GM12892 (cell line): ENCODE results near the gene MAEA.

Experiments
- DNase-seq: peaks from one replicate; pipeline ENCODE4 v3.0.0; 2011; ENCODE audit not compliant: insufficient read length
- FAIRE-seq: peaks from 2 replicates; lab custom pipeline; 2011; peaks lifted over from hg19 to GRCh38; lab: Jason Lieb, UNC
- POLR2A ChIP-seq: IDR thresholded peaks from 2 replicates; pipeline ENCODE4 v1.6.1; 2011; ENCODE audit warnings: low read depth, low read length, control low read depth
- POLR2AphosphoS5 ChIP-seq: IDR thresholded peaks from 2 replicates; pipeline ENCODE4 v1.6.1; 2011; ENCODE audit warnings: low read depth, low read length, control low read depth
- TAF1 ChIP-seq: IDR thresholded peaks from 2 replicates; pipeline ENCODE4 v1.6.1; 2011; ENCODE audit warnings: low read depth, mild to moderate bottlenecking, control low read depth, low read length, borderline replicate concordance

MAEA gene

DNA sequence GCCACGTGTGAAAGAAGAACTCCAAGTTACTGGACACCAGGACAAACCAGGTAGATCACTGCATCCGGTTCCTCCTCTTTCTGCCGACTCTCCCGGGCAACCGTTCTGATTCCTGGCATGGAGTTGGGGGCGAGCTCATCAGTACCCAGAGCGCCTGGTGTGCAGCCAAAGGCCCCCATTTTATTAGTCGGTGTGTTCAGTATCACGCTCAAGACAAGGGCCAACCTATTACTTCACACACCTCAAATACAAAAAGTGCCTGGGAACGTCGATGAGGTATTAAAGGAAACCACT lies 38.0 kb upstream of the MAEA start:
- FAIRE-seq: no peak
- TF ChIP-seq POLR2A (no peak), TAF1 (no peak), POLR2AphosphoS5 (no peak)

DNA sequence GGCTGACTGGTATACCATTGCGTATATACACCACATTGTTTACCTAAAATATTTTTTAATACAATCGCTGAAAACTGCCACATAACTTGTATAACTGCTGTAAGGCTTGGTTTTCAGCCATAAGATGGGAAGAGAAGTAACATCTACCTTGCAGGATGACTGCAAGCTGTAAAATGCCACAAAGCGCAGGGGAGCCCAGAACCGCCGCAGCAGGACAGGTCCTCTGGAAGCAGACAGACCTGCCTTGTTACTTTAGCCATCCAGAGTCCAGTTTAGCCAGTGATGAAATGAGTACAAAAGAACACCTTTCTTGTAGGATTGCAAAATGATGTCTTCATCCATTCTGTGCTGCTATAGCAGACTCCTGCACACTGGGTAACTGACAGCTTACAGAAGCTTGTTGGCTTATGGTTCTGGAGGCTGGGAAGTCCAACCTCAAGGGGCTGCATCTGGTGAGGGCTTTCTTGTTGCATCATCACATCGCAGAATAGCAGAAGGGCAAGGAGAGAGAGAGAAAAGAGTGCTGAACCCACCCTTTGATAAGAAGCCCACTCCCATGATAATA lies 36.7 kb upstream of the MAEA start:
- FAIRE-seq (no peak), DNase-seq (no peak)
- TF ChIP-seq POLR2AphosphoS5: no peak
- TF ChIP-seq TAF1: no peak
- TF ChIP-seq POLR2A: no peak

More for the DNA sequence above, 38.0 kb upstream of the MAEA start:
- no peak for DNase-seq

- TF ChIP-seq POLR2A: no peak
- no peak for TF ChIP-seq POLR2AphosphoS5
- TF ChIP-seq TAF1: no peak
- FAIRE-seq (no peak), DNase-seq (no peak)
Observed at GRCh38 chr4:1253831-1254230, 35.9 kb upstream of the MAEA start.

DNA sequence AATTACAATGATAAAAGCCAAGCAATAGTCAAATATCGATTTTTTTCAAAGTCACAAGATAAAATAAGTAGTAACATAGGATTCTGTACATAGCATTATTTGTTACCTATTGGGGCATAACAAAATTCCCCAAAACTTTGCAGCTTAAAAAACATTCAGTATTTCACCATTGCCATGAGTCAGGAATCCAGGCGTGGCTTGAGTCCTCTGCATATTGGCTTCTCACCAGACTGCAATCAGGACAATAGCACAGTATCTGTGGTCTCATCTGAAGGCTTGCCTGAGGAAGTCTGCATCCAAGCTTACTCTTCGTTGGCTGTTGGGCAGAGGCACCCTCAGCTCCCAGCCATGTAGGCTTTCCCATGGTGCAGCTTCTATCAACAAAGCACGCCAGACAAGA lies 34.5 kb upstream of the MAEA start:
- DNase-seq (no peak), FAIRE-seq (no peak)
- TF ChIP-seq POLR2AphosphoS5 (no peak), POLR2A (no peak), TAF1 (no peak)

DNA sequence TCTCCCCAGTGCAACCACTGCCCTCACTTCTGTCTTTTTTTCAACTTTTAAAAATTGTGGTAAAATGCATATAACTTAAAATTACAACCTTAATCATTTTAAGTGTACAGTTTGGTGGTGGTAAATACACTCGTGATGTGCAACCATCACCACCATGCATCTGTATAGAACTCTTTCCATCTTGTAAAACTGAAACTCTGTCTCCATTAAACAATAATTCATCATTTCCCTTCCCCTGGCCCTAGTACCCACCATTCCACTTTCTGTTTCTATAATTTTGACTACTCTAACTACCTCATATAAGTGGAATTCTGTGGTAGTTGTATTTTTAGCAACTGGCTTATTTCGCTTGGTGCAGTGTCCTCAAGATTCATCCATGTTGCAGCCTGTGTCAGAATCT lies 34.0 kb upstream of the MAEA start:
- no peak for TF ChIP-seq POLR2AphosphoS5
- no peak for TF ChIP-seq TAF1
- no peak for TF ChIP-seq POLR2A
- FAIRE-seq (no peak), DNase-seq (no peak)

- no peak for DNase-seq
- TF ChIP-seq POLR2A: no peak
- TF ChIP-seq TAF1: no peak
- no peak for TF ChIP-seq POLR2AphosphoS5
- FAIRE-seq: no peak
Observed at GRCh38 chr4:1258457-1258856, 31.2 kb upstream of the MAEA start.

GRCh38 chr4:1259966-1260365 lies 29.7 kb upstream of the MAEA start:
- TF ChIP-seq POLR2AphosphoS5 (no peak), TAF1 (no peak), POLR2A (no peak)
- FAIRE-seq: no peak
- no peak for DNase-seq

- no peak for FAIRE-seq
- TF ChIP-seq POLR2AphosphoS5: no peak
- TF ChIP-seq POLR2A: no peak
- DNase-seq: no peak
Observed at GRCh38 chr4:1260418-1261106, 29.1 kb upstream of the MAEA start.

DNA sequence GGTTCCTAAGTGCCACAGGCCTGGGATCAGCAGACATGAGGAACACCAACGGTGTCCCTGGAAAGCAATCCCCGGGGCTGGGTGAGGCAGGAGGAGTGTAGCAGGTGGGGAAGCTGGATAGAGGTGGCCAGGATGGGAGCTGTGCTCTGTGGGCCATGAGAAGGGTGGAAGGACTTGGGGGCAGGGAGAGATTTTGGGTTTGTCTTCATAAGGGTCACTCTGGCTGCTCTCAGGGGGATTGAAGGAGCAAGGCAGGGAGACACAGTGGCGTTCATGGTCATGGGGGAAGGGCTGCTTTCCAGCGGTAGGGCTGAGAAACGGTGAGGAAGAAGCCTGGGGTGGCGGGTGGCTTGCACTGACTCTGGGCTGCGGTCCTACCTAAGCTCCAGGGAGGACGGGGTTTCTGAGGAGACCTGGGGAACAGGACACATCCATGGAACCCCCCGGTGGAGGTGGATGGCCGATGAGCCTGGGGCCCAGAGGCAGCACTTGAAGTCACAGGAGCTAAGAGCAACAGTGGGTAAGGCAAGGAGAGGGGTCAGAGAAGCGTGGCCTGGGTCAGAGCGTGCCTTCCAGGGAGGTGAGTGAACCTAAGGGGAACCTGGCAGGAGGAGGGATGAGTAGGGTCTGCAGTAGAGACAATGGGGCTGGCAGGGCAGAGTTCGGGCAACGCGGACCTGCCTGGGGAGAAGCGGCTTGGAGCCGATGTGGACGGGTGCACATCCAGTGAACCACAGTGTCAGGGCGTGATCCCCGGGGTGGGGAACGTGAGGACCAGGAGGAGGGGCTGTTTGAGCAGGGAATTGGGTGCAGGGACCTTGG lies 28.4 kb upstream of the MAEA start:
- no peak for FAIRE-seq
- TF ChIP-seq TAF1 (no peak), POLR2A (no peak), POLR2AphosphoS5 (no peak)
- no peak for DNase-seq

DNA sequence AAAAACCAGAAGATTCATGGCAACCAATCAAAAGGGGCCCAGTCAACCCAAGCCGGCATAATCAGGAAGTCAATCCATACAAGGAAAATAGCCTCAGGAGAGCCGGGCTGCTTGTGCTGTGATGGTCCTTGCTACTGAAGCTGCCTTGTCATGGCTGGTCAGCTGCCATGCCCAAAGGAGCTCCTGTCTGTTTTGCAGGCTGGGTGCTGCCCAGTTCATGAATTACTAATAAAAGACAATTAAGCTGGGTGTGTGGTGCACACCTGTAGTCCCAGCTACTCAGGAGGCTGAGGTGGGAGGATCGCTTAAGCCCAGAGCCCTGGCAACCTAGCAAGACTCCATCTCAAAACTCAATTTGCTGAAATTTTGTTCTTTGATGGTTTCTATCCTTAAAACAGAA lies 24.7 kb upstream of the MAEA start:
- TF ChIP-seq POLR2AphosphoS5 (no peak), TAF1 (no peak), POLR2A (no peak)
- FAIRE-seq: no peak

GRCh38 chr4:1265351-1265750 lies 24.3 kb upstream of the MAEA start:
- TF ChIP-seq TAF1: no peak
- TF ChIP-seq POLR2A: no peak
- TF ChIP-seq POLR2AphosphoS5: no peak
- no peak for DNase-seq
- FAIRE-seq: no peak

More for the DNA sequence above, 24.7 kb upstream of the MAEA start:
- no peak for DNase-seq
